IPS-18a (cell line): Measurements from ENCODE around the gene DEPDC1B.
"Not testable (repeated sequence)": the region's sequence is repeated elsewhere in the genome, so short reads cannot be mapped to it uniquely, and the experiment has no call there.

Experiments used
- H3K27ac ChIP-seq: one replicate; pipeline ENCODE4 v1.5.1; 2013; ENCODE audit warnings: low read length
- H3K27me3 ChIP-seq: one replicate; pipeline ENCODE4 v1.6.1; 2013; ENCODE audit warnings: mild to moderate bottlenecking, low read length; ENCODE audit not compliant: control insufficient read depth, insufficient read depth
- H3K36me3 ChIP-seq: one replicate; pipeline ENCODE4 v1.6.1; 2013; ENCODE audit warnings: low read depth, low read length; ENCODE audit not compliant: control insufficient read depth
- H3K4me1 ChIP-seq: one replicate; pipeline ENCODE4 v1.6.1; 2013; ENCODE audit warnings: low read depth, low read length; ENCODE audit not compliant: control insufficient read depth
- H3K4me3 ChIP-seq: one replicate; pipeline ENCODE4 v1.5.1; 2013; ENCODE audit warnings: low read length
- H3K9ac ChIP-seq: one replicate; pipeline ENCODE4 v1.6.1; 2013; ENCODE audit warnings: mild to moderate bottlenecking, low read length, moderate library complexity
- H3K9me3 ChIP-seq: one replicate; pipeline ENCODE4 v1.6.1; 2013; ENCODE audit warnings: low read depth, low read length; ENCODE audit not compliant: control insufficient read depth

The DEPDC1B gene

DNA sequence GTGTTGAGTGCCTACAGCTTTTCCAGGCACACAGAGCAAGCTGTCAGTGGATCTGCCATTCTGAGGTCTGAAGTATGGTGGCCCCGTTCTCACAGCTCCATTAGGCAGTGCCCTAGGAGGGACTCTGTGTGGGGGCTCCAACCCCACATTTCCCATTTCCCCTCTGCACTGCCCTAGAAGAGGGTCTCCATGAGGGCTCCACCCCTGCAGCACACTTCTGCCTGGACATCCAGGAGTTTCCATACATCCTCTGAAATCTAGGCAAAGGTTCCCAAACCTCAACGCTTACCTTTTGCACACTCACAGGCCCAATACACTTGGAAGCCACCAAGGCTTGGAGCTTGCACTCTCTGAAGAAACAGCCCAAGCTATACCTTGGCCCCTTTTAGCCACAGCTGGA, 131.3 kb downstream of the DEPDC1B start:
- peaks cover 15% of the 10 kb centered on the region for H3K9me3 ChIP-seq
- no peak overlapping the region for H3K27ac ChIP-seq
- H3K4me3 ChIP-seq, result no peak overlapping the region
- H3K4me1 ChIP-seq, result no peaks in the 10 kb centered on the region
- no peaks in the 10 kb centered on the region for H3K27me3 ChIP-seq
- no peak overlapping the region for H3K9ac ChIP-seq
- H3K36me3 ChIP-seq, result no peaks in the 10 kb centered on the region

DNA sequence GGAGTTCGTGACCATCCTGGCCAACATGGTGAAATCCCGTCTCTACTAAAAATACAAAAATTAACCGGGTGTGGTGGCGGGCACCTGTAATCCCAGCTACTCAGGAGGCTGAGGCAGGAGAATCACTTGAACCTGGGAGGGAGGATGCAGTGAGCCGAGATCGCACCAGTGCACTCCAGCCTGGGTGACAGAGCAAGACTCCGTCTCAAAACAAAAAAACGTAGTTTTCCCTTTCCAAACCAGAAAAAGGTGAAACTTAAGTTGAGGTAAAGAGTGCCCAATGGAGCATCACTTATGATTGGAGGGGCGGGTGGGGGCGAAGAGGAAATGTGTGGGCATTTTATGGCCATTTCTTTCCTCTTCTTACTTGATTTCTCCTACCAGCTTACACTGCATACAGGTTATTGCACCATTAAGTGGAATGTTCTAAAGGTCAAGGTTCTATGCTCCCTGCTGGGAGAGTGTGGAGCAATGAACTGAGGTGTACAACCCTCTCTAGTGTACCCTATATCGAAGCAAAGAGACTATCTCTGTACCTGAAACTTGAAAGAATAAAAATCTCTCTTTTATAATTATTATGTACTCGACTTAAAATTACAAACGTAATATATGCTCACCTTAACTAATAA, 136.2 kb downstream of the DEPDC1B start:
- Histone ChIP-seq H3K4me3 (no peak overlapping the region), H3K9me3 (peaks cover 11% of the 10 kb centered on the region), H3K9ac (no peak overlapping the region), H3K27me3 (no peaks in the 10 kb centered on the region), H3K27ac (no peak overlapping the region), H3K4me1 (no peaks in the 10 kb centered on the region), H3K36me3 (no peaks in the 10 kb centered on the region)

DNA sequence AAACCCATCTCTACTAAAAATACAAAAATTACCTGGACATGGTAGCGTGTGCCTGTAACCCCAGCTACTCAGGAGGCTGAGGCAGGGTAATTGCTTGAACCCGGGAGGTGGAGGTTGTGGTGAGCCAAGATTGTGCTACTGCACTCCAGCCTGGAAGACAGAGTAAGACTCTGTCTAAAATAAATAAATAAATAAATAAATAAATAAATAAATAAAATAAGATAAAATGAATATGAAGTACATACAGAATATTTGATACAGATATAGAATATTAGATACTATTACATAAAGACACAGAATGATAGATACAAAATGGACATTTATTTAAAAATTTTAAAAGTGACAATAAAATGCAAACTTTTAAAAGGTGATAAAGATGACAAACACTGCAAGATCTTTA, 146.7 kb downstream of the DEPDC1B start:
- H3K27ac ChIP-seq, H3K27me3 ChIP-seq, H3K4me1 ChIP-seq, H3K4me3 ChIP-seq, H3K36me3 ChIP-seq, H3K9me3 ChIP-seq, H3K9ac ChIP-seq: not testable (repeated sequence)

DNA sequence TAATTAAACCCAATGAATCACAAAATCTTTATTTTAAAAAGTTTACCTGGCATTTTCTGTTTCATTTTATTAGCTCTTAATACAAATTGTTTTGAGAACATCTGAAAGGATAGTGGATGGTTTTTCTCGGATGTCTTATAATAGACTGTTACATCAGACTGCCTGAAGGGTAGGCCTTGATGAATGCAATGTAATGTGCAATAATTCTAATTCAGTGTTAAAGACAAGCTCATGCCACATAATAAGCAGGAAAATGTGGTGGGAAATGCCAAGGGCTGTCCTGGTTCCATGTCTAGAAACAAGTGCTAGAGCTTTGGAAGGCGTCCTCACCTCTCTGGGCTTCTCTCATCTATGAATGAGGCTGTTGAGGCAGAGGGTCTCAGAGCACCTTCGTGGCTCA, 148.1 kb downstream of the DEPDC1B start:
- H3K9me3 ChIP-seq, result no peaks in the 10 kb centered on the region
- H3K36me3 ChIP-seq, result no peaks in the 10 kb centered on the region
- no peak overlapping the region for H3K4me3 ChIP-seq
- H3K27ac ChIP-seq, result no peak overlapping the region
- no peak overlapping the region for H3K9ac ChIP-seq
- no peaks in the 10 kb centered on the region for H3K27me3 ChIP-seq
- no peaks in the 10 kb centered on the region for H3K4me1 ChIP-seq

DNA sequence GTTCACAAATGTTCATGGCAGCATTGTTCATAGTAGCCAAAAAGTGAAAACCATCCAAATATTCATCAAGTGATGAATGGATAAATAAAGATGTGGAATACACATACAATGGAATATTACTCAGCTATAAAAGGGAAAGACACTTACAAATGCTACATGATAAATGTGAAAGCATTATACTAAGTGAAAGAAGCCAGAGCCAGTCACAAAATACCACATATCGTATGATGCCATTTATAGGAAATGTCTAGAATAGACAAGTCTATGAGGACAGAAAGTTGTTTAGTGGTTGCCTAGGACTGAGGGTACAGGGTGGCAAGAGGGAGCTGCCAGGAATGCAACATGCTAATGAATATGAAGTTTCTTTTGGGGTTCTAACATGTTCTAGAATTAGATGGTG, 148.7 kb downstream of the DEPDC1B start:
- H3K4me1 ChIP-seq, result no peaks in the 10 kb centered on the region

DNA sequence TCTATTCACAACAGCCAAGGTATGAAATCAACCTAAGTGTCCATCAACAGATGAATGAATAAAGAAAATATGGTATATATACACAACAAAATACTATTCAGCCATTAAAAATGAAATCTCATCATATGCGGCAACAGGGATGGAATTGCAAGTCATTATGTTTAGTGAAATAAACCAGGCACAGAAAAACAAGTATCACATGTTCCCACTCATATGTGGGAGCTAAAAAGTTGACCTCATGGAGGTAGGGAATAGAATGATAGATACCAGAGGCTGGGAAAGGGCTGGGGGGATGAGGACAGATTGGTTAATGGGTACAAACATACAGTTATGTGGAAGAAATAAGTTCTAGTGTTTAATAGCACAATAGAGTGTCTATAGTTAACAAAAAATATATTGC, 149.7 kb downstream of the DEPDC1B start:
- no peaks in the 10 kb centered on the region for H3K4me1 ChIP-seq
- H3K4me3 ChIP-seq, result no peak overlapping the region
- no peaks in the 10 kb centered on the region for H3K9me3 ChIP-seq
- H3K36me3 ChIP-seq, result no peaks in the 10 kb centered on the region
- H3K27ac ChIP-seq, result no peak overlapping the region
- H3K27me3 ChIP-seq, result no peaks in the 10 kb centered on the region
- H3K9ac ChIP-seq, result no peak overlapping the region

More for the DNA sequence above, 148.7 kb downstream of the DEPDC1B start:
- H3K9ac ChIP-seq, result no peak overlapping the region
- no peak overlapping the region for H3K4me3 ChIP-seq
- no peaks in the 10 kb centered on the region for H3K36me3 ChIP-seq
- H3K27me3 ChIP-seq, result no peaks in the 10 kb centered on the region
- H3K27ac ChIP-seq, result no peak overlapping the region
- H3K9me3 ChIP-seq, result no peaks in the 10 kb centered on the region

DNA sequence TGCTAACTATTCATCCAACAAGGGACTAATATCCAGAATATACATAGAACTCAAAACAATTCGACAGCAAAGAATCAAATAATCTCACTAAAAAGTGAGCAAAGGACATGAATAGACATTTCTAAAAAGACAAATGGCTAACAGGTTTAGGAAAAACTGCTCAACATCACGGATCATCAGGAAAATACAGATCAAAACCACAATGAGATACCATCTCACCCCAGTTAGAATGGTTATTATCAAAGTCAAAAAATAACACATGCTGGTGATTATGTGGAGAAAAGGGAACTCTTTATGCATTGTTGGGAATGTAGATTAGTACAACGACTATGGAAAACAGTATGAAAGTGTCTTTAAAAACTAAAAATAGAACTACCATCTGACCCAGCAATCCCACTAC, 150.1 kb downstream of the DEPDC1B start:
- H3K27ac ChIP-seq, result no peak overlapping the region
- H3K4me3 ChIP-seq, result no peak overlapping the region
- H3K36me3 ChIP-seq, result no peaks in the 10 kb centered on the region
- no peak overlapping the region for H3K9ac ChIP-seq
- H3K9me3 ChIP-seq, result no peaks in the 10 kb centered on the region
- no peaks in the 10 kb centered on the region for H3K27me3 ChIP-seq
- no peaks in the 10 kb centered on the region for H3K4me1 ChIP-seq
